C1 segment of cervical spinal cord (tissue), 14 donors: ENCODE measurements around the gene ANKRD44.
"Not testable (repeated sequence)": the region's sequence is repeated elsewhere in the genome, so short reads cannot be mapped to it uniquely, and the experiment has no call there.

Experiments
- DNase-seq, 14 donors: peaks; one replicate each; lab custom pipeline; 2025; lab: John Stamatoyannopoulos, UW

ANKRD44 gene

GRCh38 chr2:197310271-197310985, at the start of gene ANKRD44:
Gene ANKRD44, minus strand, starts transcription at chr2:197310780. Its CDS starts 176 bp downstream, at chr2:197310604.
- DNase-seq: peak; percentile 17 to 90 (median 84)

GRCh38 chr2:197359859-197360258, 49.3 kb upstream of the ANKRD44 start:
- DNase-seq: no peak

- no peak for DNase-seq
Observed at GRCh38 chr2:197358931-197359330, 48.4 kb upstream of the ANKRD44 start.

GRCh38 chr2:197357986-197358385, 47.4 kb upstream of the ANKRD44 start:
- DNase-seq: no peak

- no peak for DNase-seq
Observed at GRCh38 chr2:197356136-197356535, 45.6 kb upstream of the ANKRD44 start.

GRCh38 chr2:197354169-197354558, 43.6 kb upstream of the ANKRD44 start:
- DNase-seq: no peak

GRCh38 chr2:197353393-197354168, 43.0 kb upstream of the ANKRD44 start:
- DNase-seq: no peak

GRCh38 chr2:197349699-197350098, 39.1 kb upstream of the ANKRD44 start:
- DNase-seq: no peak

GRCh38 chr2:197348721-197349360, 38.3 kb upstream of the ANKRD44 start:
- no peak for DNase-seq

- no peak for DNase-seq
Observed at GRCh38 chr2:197345846-197346370, 35.3 kb upstream of the ANKRD44 start.

- DNase-seq: not testable (repeated sequence)
Observed at GRCh38 chr2:197343968-197344367, 33.4 kb upstream of the ANKRD44 start.

GRCh38 chr2:197340591-197340990, 30.0 kb upstream of the ANKRD44 start:
- DNase-seq: no peak

- no peak for DNase-seq
Observed at GRCh38 chr2:197339496-197340220, 29.1 kb upstream of the ANKRD44 start.

- no peak for DNase-seq
Observed at GRCh38 chr2:197339016-197339415, 28.4 kb upstream of the ANKRD44 start.

GRCh38 chr2:197332641-197333040, 22.1 kb upstream of the ANKRD44 start:
- no peak for DNase-seq

- no peak for DNase-seq
Observed at GRCh38 chr2:197328461-197328860, 17.9 kb upstream of the ANKRD44 start.

GRCh38 chr2:197327472-197328098, 17.0 kb upstream of the ANKRD44 start:
- DNase-seq: no peak

- DNase-seq: no peak
Observed at GRCh38 chr2:197327073-197327471, 16.5 kb upstream of the ANKRD44 start.

- DNase-seq: no peak
Observed at GRCh38 chr2:197324801-197325200, 14.2 kb upstream of the ANKRD44 start.

- DNase-seq: no peak
Observed at GRCh38 chr2:197322724-197323720, 12.4 kb upstream of the ANKRD44 start.
